GM18873 (cell line): Measurements from ENCODE around the gene HES1.
"Not testable (repeated sequence)": the region's sequence is repeated elsewhere in the genome, so short reads cannot be mapped to it uniquely, and the experiment has no call there.

Experiments
- ATAC-seq: cut with Tn5 transposase; IDR thresholded peaks from one replicate; pipeline ENCODE4 v1.9.1; 2021; ENCODE audit warnings: mild to moderate bottlenecking, moderate library complexity, moderate number of reproducible peaks; ENCODE audit not compliant: unreplicated experiment, low FRiP score

The HES1 gene

DNA sequence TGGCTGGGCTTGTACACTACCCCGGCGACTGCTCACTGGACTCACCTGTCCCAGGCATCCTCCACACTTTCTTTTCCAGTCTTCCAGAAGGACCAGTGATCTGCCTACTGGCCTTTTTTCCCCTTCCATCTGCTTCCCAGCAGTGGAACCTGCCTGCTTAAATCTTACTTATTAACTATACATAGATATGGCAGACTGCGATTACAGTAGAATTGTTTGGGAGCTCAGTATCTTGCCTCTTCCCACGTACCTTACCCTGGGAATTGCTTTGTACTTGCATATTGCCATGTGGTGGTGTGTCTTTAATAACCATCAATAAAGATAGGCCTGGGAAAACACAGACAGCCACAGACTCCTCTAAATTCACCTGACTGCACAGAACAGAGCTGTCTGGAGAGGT, 11.8 kb upstream of the HES1 start:
- no peak for ATAC-seq

DNA sequence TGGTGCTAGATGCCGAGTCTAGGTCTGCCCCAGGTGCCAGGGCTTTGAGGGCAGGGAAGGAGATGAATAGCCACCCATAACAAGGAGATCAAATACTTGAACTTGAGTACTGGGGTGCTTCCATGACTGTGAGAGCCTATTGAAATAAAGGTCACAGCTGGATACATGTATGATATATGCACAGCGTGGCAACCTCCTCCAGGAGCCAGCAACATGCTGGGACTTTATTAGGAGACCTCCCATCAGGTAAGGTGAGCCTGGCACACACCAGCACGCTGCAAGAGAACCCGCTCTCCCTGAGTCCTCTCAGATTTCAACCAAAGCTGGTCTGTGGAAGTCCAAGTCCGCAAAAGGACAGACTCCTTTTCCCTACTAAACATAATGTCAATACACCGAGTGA, 10.5 kb upstream of the HES1 start:
- no peak for ATAC-seq

DNA sequence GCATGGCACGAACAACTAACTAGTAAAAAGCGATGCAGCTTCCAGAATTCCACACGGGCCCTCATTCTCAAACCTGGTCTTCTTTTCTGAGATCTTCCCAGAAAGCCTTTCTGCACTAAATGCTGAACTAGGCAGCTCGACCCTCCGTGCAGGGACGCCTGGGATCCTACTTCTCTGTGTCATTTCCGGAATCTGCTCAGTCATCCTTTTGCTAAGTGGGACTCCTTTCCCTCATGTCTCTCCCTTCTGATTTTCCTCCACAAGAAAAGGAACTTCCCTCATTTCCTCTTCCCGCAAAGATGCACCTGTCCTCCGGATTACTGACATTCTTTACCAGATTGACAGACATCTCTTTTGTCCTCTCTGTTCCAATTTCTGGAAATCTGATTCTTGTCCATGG, 9.2 kb upstream of the HES1 start:
- no peak for ATAC-seq

DNA sequence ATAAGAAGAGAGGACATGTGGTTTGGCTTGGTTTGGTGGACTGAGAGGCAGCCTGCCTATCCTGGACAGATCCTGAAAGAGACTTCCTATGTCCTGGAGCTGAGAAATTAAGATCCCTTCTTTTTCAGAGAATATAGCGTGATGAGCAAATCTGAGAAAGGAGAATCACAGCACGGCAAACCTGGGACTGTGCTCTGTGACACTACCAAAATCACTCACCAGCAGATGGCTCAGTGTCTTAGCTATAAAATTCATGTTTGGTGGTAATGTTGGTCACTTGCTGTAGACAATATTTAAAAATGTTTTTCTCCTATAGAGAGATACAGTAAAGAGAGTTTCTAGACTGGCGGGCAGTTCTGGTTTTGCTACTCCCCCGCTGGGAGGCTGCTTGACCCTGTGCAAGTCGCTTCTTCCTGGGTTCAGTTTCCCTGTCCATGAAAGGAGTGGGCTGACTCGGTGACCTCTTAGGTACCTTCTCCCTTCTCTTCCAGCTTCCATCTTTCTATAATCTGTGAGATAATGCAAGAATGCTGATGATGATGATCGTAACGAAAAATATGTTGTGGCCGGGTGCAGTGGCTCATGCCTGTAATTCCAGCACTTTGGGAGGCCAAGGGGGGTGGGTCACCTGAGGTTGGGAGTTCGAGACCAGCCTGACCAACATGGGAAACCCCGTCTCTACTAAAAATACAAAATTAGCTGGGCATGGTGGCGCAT, 7.6 kb upstream of the HES1 start:
- no peak for ATAC-seq

DNA sequence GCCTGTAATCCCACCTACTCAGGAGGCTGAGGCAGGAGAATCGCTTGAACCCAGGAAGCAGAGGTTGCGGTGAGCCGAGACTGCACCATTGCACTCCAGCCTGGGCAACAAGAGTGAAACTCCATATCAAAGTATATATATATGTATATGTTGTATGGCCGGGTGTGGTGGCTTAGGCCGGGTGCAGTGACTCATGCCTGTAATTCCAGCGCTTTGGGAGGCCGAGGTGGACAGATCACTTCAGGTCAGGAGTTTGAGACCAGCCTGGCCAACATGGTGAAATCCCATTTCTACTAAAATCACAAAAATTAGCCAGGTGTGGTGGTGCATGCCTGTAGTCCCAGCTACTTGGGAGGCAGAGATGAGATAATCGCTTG, 7.0 kb upstream of the HES1 start:
- not testable (repeated sequence) for ATAC-seq

DNA sequence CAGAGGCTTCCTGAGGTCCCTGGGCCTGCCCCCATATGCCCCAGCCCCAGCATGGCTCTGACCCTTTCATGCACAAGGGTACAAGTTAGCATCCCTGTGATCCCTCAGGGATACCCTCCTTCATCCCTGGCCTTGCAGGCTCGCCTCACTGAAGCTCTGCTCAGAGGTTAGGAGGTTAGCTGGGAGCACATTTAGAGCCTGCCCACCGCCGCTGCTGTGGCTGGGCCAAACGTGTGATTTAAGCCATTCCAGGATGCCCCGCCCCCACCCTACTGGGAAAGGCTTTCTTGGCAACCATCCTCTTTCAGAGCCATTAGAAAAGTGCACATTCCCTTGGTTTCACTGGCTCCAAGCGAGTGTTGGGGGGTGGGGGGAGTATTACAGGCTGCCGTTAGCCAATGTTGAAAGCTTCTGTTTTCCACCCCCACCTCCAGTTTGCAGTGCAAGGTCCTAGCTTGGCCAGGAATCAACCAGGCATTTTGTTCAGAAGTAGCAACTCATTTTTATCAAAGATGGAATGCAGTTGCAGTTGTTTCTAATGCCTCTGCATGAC, 6.3 kb upstream of the HES1 start:
- no peak for ATAC-seq

DNA sequence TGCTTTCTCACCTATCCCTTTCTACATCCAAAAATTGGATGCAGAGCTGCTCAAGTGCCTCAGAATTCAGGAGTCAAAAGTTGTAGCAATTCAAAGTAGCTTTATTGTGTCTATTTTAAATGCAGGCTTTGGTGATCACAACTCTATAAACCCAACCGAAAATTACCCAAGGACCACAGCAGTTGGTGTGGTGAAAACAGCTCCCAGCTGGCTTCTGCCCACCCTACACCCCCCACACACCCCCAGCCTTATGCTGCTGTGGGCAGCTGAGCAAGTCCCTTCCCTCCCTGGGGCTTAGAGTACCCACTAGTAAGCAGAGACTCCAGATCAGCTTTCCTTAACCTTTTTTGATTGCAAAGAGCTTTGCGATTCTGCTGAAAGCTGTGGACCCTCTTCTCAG, 5.8 kb upstream of the HES1 start:
- no peak for ATAC-seq

DNA sequence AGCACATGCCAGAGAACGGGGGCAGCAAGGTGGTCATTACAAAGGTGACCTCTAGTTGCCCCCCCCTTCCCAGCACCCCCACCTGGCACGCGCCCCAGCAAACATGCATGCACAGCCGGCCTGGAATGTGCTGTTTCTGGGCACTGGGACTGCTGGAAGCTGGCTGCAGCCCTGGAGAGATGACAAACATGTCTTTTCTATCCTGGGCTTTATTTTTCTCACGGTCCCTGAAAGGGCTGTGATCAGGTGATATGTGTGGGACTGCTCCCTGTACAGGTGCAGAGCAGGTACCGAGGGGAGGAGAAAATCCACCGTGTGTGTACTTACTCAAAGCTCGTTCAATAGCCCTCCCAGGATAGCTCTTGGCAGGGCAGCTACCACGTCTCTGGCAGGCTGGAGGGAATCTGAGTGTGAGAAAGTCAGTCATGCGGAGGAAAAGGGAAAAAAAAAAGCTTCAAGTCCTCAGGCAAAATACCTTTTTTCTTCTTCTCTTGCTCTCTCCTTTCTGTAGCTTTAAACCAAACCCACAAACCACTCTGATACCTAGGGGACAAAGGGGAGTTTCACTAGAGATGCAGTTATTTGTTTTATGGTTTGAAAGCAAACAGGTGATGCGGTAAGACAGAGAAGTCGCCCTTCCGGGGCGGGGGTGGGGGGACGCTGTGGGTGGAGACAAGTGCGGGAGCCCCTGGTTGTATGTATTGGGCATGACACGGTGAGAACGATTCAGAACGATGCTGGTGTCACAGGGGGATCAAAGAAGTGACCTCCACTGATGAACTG, 5.0 kb upstream of the HES1 start:
- ATAC-seq, result peak; percentile 37

DNA sequence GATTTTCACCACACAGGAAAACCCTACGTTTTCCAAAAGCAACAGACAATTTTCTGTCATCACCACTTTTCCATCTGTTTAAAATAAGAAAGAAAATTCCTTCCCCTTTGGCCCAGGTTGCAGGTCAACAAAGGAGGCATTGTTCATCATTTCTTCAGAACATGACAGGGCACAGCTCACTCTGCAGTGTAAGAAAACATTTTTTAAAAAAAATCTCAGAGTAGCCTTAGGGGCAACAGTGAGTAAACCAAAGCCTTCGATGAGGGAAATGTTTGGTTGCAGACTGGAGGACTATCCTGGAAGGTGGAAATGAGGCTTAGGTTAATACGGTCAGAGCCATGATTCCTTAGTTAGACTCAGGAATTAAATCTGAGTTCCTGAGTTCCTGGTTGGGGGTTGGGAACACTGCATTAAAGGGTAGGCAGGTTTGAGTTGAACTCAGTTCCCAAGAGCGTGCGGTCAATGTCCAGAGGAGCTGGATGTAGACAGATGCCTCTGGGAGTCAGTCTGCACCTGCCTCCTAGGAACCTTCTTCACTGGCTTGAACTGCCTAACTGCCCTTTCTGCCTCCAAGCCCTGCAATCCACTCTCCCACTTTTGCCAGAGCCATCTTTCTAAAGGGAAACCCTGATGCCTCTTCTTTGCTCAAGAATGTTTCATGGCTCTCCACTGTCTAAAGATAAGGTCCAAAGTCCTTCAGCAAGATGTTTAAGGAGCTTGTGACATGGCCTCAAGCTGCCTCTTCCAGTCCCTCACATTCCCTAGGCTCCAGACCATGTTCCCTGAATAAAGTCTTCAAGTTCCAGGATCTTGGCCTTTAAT, 3.3 kb upstream of the HES1 start:
- no peak for ATAC-seq

DNA sequence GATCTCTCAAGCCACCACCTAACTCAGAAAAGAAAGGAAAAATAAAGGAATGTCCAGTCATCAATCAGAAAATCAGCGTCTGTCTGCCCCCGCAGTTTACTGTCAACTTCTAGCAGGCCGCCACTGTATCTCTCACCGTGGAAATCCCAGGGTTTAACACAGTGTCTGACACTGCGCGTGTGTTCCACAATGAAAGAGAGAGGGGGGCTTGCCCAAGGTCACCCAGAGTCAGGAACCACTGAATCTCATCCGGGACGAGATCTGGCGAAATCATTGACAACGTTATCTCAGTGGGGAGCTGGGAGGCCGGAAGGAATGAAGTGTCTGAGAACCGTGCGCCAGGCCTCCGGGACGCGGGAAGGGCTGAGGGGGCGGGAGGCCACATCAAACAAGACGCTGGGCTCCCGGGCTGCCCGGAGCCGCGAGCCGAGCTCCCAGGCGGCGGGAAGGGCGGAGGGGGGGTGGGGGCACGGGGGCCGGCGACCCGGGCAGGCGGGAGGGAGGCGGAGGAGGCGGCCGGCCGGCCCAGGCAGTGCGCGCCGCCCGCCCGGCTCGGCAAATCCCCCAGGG, 2.2 kb upstream of the HES1 start:
- ATAC-seq, result no peak

DNA sequence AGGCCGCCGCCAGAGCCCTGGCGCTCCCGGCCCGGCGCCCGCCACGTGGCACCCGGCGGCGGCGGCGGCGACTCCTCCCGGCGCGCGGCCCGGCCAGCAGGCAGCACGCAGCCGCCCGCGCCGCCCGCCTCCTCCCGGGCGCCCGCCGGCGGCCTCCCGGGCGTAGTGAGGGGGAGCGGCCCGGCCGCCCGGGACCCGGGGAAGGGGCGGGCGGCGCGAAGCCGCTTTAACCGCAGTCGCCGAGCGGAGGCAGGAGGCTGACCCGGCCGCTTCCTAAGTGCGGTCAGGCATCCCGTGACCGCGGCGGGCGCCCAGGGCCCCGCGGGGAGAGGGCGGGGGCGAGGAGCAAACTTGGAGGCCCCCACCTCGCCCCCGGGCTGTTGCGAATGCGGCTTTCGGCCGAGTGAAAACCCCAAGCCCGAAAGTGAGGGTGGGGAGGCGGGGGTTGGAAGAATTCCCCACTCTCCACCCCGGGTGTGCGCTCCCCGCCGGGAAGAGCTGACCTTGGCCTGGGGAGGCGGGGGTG, 1.7 kb upstream of the HES1 start:
- peak; percentile 15 for ATAC-seq

DNA sequence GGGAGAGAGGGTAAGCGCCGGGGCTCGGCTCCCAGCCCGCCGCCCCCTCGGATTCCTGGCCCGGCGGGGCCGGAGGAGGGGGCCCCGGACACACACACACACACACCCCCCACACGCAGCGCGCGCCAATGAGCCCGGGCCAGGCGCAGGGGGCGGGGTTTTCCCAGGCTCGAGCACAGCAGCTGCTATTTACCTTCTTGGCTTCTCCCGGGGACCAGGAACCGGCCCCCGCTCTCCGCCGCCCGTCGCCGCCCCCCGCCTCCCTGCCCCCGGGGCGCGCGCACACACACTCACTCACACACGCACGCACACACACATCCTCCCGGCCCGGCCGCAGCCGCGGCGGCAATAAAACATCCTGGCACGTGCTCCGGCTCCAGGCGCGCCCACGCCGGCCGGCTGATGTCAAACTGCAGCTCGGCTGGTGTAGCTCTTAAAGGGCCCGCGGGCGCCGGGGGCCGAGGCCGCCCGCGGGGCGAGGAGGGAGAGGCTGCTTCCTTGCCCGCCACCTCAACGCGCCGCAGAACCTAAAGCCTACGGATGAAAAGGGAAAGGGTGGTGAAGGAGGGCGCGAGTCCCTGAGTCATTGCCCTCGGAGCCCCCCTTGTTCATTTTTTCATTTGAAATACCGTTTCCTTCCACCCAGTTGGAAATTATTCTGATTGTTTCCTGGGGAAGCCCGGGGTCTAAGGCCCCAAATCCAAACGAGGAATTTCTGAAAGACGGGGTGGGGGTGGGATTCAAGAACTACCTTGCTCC, 1.0 kb upstream of the HES1 start:
- ATAC-seq, result peak; percentile 24

DNA sequence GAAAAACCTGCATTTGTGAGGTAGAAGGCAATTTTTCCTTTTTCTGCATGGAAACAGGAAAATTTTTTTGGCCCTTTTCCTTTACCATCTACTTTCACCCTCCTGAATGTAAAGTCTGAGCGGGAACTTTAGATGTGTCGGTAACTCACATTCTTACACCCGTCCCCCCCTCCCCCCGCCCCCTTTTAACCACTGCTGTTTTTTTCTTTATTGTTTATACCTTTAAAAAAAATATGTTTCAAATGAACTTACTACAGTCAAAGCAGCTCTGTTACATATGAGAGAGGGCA, 487 bp upstream of the HES1 start:
- ATAC-seq, result no peak

DNA sequence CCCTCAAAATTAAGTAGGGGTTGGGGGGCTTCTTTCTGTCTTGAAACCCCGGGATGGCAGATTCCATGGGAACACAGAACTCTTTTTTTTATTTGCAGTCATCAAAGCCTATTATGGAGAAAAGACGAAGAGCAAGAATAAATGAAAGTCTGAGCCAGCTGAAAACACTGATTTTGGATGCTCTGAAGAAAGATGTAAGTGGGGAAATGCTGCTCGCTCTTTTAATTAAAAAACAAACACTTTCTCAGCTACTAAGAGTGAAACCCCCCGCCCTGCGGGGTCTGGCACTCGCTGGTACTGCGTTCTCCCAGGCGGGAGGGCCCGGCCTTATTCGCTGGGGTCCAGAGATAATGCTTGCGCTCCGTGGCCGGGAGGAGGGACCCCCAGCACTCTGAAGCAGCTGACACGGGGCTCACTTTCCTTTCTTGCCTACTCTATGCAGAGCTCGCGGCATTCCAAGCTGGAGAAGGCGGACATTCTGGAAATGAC, 615 bp downstream of the HES1 start:
- no peak for ATAC-seq

DNA sequence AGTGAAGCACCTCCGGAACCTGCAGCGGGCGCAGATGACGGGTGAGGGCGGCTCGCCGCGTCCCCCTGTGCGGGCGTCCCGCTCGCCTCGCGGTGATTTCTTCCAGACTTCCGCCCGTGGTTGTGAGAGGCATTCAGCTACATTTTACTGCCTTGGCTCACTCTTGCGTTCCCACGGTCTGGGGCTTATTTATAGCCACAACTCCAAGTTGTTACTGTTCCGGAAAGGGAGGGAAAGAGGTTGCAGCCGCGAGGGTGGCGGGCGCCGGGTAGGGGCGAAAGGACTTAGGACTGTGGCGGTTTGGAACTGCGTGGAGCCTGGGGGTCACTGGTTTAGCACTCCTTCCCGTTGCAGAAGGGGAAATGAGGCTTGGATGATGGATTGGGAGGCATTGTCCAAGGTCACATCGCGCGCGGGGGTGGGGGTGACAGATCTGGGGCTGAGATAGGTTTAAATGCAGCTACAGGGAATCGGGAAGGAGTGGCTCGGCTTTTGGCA, 1.1 kb downstream of the HES1 start:
- ATAC-seq, result no peak

DNA sequence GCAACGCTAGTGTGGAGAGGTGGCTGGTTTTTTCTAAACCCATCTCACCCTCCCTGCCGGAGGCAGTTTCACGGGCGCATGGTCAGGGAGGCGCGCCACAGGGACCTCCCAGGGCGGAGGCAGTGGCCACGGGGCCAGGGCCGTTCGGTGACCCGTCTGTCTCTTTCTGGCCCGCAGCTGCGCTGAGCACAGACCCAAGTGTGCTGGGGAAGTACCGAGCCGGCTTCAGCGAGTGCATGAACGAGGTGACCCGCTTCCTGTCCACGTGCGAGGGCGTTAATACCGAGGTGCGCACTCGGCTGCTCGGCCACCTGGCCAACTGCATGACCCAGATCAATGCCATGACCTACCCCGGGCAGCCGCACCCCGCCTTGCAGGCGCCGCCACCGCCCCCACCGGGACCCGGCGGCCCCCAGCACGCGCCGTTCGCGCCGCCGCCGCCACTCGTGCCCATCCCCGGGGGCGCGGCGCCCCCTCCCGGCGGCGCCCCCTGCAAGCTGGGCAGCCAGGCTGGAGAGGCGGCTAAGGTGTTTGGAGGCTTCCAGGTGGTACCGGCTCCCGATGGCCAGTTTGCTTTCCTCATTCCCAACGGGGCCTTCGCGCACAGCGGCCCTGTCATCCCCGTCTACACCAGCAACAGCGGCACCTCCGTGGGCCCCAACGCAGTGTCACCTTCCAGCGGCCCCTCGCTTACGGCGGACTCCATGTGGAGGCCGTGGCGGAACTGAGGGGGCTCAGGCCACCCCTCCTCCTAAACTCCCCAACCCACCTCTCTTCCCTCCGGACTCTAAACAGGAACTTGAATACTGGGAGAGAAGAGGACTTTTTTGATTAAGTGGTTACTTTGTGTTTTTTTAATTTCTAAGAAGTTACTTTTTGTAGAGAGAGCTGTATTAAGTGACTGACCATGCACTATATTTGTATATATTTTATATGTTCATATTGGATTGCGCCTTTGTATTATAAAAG, 1.8 kb downstream of the HES1 start:
- ATAC-seq, result peak; percentile 39

DNA sequence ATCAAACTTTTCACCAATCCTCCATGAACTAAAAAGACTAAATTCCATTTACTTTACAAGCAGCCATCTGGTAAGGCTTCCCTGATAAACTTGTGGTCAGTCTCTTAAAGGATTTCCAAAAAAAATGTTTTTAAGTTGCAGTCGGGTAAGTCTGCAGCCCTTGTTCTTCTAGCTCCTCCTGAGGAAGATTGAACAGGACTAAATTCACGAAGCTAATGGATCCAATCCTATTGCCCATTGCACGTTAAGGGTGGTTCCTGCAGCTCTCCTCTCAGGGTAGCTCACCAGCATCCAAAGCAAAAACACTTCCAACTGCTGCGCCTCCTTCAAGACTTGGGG, 2.8 kb downstream of the HES1 start:
- ATAC-seq, result no peak

DNA sequence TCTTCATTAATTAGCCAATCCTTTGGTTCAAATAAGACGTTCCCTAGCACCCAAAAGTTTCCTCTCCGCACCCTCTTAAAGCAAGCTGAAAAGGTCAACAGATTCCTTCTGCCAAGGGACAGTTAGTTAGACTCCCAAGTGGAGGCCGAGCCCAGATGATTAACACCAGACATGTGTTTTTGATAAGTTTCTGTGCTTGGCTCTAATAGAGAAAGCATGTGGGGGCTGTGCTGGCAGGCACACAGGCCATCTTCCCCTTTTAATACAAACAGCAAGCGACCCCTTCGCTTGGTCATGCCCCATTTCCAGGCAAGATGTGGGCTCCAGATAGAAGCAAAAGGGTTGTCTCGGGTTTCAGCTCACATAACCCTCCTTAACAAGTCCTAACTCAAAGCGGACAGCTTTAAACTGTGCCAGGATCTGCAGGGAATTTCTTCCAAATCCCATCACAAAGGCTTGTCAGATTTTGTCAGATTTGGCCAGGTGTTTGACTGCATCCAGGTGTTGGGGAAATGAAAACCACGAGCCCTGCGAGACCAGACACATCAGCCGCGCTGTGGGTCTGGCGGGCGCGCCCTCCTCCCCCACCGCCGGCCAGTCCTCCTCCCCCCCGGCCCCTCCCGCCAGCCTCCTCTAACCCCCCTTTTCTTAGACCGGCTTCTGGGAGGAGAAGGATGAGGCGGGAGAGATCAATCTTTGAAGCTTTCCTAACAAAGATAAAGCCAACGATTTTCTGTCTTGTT, 3.3 kb downstream of the HES1 start:
- ATAC-seq, result no peak
